ENCODE measurements around the gene SLC25A22. TPM values are rescaled to one million over a fixed set of nuclear protein-coding genes. Genes with fewer than 3 reads are reported as not detected.

The SLC25A22 gene
- total and polyA plus RNA-seq, 10 donors, result 6.3 to 23.2 (median 14.1) TPM

- WGBS, 5 donors, result 63 to 78% (median 64%) methylated on average over 18 to 19 of the region's 19 CpGs
- TF ChIP-seq POLR2A (IDR thresholded peaks at IDR 0.05) (no peak), POLR2AphosphoS5 (IDR thresholded peaks at IDR 0.05) (peak; percentile 55 to 72 (median 60))
- TF ChIP-seq, protein P1, sequence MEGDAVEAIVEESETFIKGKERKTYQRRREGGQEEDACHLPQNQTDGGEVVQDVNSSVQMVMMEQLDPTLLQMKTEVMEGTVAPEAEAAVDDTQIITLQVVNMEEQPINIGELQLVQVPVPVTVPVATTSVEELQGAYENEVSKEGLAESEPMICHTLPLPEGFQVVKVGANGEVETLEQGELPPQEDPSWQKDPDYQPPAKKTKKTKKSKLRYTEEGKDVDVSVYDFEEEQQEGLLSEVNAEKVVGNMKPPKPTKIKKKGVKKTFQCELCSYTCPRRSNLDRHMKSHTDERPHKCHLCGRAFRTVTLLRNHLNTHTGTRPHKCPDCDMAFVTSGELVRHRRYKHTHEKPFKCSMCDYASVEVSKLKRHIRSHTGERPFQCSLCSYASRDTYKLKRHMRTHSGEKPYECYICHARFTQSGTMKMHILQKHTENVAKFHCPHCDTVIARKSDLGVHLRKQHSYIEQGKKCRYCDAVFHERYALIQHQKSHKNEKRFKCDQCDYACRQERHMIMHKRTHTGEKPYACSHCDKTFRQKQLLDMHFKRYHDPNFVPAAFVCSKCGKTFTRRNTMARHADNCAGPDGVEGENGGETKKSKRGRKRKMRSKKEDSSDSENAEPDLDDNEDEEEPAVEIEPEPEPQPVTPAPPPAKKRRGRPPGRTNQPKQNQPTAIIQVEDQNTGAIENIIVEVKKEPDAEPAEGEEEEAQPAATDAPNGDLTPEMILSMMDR (IDR thresholded peaks at IDR 0.05 in 8 of 11, conservative IDR thresholded peaks at IDR 0.05 in 3 of 11), result peak; percentile 60 to 84 (median 73)
- peak; percentile 88 for DNase-seq
- Histone ChIP-seq H3K4me1 (peaks cover 0 to 12% (median 0%) of the 10 kb centered on the region in 6 donors), H3K27me3 (replicated peaks in 1 of 7) (no peaks in the 10 kb centered on the region), H3K36me3 (peaks cover 0 to 100% (median 67%) of the 10 kb centered on the region in 6 donors), H3K27ac (peak overlapping the region in 1 of 8 donors; percentile 31), H3K9me3 (no peaks in the 10 kb centered on the region), H3K4me3 (no peak overlapping the region)
- intact Hi-C loops (cut with DNase I; ENCODE audit: low total_unique reads), result no loop called here
Observed at GRCh38 chr11:765025-765801, 32.9 kb downstream of the SLC25A22 start.

DNA sequence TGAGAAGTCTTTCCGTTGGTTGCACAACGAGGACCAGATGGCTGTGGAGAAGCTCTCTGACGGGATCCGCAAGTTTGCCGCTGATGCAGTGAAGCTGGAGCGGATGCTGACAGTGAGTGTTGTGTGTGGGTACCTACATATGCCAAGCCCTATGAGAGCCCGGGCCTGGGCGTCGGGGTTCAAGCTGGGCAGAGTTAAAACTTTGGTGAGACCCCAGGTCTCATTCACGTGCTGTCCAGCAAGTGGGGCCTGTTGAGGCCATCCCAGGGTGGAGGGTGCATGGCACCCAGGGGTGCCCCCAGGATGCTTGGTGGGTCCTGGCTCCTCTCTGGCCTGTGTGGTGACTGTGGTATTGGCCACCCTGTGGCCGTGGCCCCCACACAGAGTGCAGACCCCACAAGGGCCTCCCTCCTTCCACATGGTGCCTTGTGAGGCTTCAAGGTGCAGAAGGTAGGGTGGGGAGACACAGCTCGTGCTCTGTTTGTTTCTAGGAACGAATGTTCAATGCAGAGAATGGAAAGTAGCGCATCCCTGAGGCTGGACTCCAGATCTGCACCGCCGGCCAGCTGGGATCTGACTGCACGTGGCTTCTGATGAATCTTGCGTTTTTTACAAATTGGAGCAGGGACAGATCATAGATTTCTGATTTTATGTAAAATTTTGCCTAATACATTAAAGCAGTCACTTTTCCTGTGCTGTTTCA lies 33.6 kb downstream of the SLC25A22 start:
- 85 to 93% (median 90%) methylated on average over 16 to 18 of the region's 18 CpGs for WGBS, 5 donors
- no peaks in the 10 kb centered on the region for H3K9me3 ChIP-seq

GRCh38 chr11:763549-764321 lies 34.3 kb downstream of the SLC25A22 start:
- TF ChIP-seq POLR2A (IDR thresholded peaks at IDR 0.05) (no peak), POLR2AphosphoS5 (IDR thresholded peaks at IDR 0.05) (peak; percentile 26 to 81 (median 46))
- WGBS, 5 donors, result 82 to 93% (median 89%) methylated on average over 17 to 22 of the region's 22 CpGs
- H3K9me3 ChIP-seq, result no peaks in the 10 kb centered on the region
- H3K27ac ChIP-seq, result no peak overlapping the region
- intact Hi-C loops (cut with DNase I; ENCODE audit: low total_unique reads), result no loop called here
- no peaks in the 10 kb centered on the region for H3K27me3 ChIP-seq (replicated peaks in 1 of 7)
- peak; percentile 76 for DNase-seq
- peaks cover 0 to 12% (median 0%) of the 10 kb centered on the region in 6 donors for H3K4me1 ChIP-seq
- peaks cover 3 to 100% (median 77%) of the 10 kb centered on the region in 6 donors for H3K36me3 ChIP-seq
- H3K4me3 ChIP-seq, result no peak overlapping the region

More for the DNA sequence above, 33.6 kb downstream of the SLC25A22 start:
- TF ChIP-seq, protein P1 (IDR thresholded peaks at IDR 0.05 in 8 of 11, conservative IDR thresholded peaks at IDR 0.05 in 3 of 11), result no peak
- TF ChIP-seq POLR2AphosphoS5 (IDR thresholded peaks at IDR 0.05), result no peak
- no peak for TF ChIP-seq POLR2A (IDR thresholded peaks at IDR 0.05)
- Histone ChIP-seq H3K36me3 (peaks cover 3 to 100% (median 70%) of the 10 kb centered on the region in 6 donors), H3K27me3 (replicated peaks in 1 of 7) (no peaks in the 10 kb centered on the region), H3K27ac (no peak overlapping the region), H3K4me1 (peaks cover 0 to 12% (median 0%) of the 10 kb centered on the region in 6 donors), H3K4me3 (no peak overlapping the region)
- no peak for DNase-seq
- intact Hi-C loops (cut with DNase I; ENCODE audit: low total_unique reads), result no loop called here

DNA sequence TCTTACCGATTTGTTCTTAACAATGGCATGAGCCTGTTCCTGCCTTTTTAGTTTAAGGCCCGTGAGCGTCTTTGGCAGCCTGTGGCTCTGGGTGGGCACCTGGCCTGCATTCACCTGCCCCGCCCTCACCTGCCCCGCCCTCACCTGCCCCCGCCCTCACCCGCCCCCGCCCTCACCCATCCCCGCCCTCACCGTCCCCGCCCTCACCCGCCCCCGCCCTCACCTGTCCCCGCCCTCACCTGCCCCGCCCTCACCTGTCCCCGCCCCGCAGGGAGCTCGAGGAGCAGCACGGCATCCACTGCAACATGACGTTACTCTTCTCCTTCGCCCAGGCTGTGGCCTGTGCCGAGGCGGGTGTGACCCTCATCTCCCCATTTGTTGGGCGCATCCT lies 35.0 kb downstream of the SLC25A22 start:
- H3K4me1 ChIP-seq, result peaks cover 0 to 12% (median 0%) of the 10 kb centered on the region in 6 donors
- WGBS, 5 donors, result 83 to 97% (median 89%) methylated on average over 11 to 24 of the region's 24 CpGs
- no peak for TF ChIP-seq POLR2AphosphoS5 (IDR thresholded peaks at IDR 0.05)
- no peak for TF ChIP-seq POLR2A (IDR thresholded peaks at IDR 0.05)
- TF ChIP-seq, protein P1 (IDR thresholded peaks at IDR 0.05 in 8 of 11, conservative IDR thresholded peaks at IDR 0.05 in 3 of 11), result no peak
- intact Hi-C loops (cut with DNase I; ENCODE audit: low total_unique reads), result no loop called here
- no peaks in the 10 kb centered on the region for H3K27me3 ChIP-seq (replicated peaks in 1 of 7)
- no peaks in the 10 kb centered on the region for H3K9me3 ChIP-seq
- no peak overlapping the region for H3K4me3 ChIP-seq
- peaks cover 3 to 100% (median 83%) of the 10 kb centered on the region in 6 donors for H3K36me3 ChIP-seq
- H3K27ac ChIP-seq, result no peak overlapping the region
- no peak for DNase-seq

Data from spleen (tissue), 11 donors.